ENCODE measurements around the gene MED29.

Gene MED29

GRCh38 chr19:39433480-39434079 is 42.4 kb downstream of the MED29 start:
- no peak for FAIRE-seq

GRCh38 chr19:39434123-39435076 is 43.2 kb downstream of the MED29 start:
- FAIRE-seq = no peak

GRCh38 chr19:39435499-39436349 is 44.5 kb downstream of the MED29 start, which contains the start of gene RPS16:
TSS of gene RPS16 (minus strand) at chr19:39435949. CDS start at chr19:39435895, 54 bp downstream.
- peak; percentile 70 for FAIRE-seq

- FAIRE-seq = no peak
Observed at GRCh38 chr19:39436350-39436716, 45.2 kb downstream of the MED29 start.

- no peak for FAIRE-seq
Observed at GRCh38 chr19:39438270-39438934, 47.2 kb downstream of the MED29 start.

- no peak for FAIRE-seq
Observed at GRCh38 chr19:39444598-39445195, 53.5 kb downstream of the MED29 start.

- FAIRE-seq = peak; percentile 33
Observed at GRCh38 chr19:39445196-39446111, 54.3 kb downstream of the MED29 start, which contains the start of gene SUPT5H. TSS of gene SUPT5H (plus strand) at chr19:39445582. CDS start at chr19:39445891, 309 bp downstream.

GRCh38 chr19:39446365-39447084 is 55.3 kb downstream of the MED29 start:
- no peak for FAIRE-seq

- no peak for FAIRE-seq
Observed at GRCh38 chr19:39448271-39448670, 57.1 kb downstream of the MED29 start.

- no peak for FAIRE-seq
Observed at GRCh38 chr19:39449116-39449797, 58.1 kb downstream of the MED29 start.

All from TTC549 (cell line).